Measurements from ENCODE around the gene AOAH. TPM values are rescaled to one million over a fixed set of nuclear protein-coding genes. Genes with fewer than 3 reads are reported as not detected.
"Not testable (repeated sequence)": the region's sequence is repeated elsewhere in the genome, so short reads cannot be mapped to it uniquely, and the experiment has no call there.

AOAH gene
- total RNA-seq, 1 donor from 2014 or later: 2.4 TPM

DNA sequence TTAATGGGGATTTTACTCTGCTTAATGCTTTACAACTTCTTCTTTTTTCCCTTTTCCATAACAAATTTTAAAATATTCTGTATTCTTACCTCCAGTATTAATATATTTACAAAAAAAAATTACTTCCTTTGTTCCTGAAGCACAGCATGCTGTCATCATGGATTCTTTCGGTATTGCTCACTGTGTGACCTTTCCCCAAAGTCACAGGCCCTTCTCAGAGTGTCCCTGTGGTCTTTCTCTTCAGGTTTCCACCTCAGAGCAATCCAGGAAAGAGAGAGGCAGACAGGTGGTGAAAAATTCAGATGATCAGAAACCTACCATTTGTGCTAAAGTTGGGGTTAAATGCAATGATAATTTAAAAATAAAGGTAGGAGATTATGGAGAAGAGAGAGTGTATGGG lies 13.0 kb downstream of the AOAH start:
- POLR2A ChIA-PET: no interaction called here

DNA sequence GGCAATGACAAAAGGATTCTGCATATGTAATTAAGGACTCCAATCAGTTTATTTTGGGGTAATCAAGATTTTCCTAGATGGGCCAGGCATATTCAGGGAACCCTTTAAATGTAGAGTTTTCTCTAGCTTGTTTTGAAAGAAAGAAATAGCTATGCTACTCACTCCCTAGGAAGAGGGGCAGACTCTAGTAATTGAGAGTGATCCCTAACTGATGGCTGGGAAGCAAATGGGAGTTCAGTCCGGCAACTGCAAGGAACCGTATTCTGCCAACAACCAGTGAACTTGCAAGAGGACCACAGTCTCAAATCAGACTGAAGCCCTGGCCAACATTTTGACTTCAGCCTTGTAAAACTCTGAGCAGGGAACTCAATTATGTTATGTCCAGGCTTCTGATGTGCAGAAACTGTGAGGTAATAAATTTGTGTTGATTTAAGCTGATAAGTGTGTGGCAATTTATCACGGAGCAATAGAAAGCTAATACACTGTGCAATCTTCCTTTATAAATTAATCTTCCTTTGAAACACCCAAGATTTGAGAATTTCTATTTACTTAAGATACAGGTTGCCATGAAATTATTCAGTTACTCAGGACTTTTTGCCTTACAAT lies 14.0 kb downstream of the AOAH start:
- ChIA-PET POLR2A (no interaction called here), CTCF (no interaction called here)
- Mint-ChIP-seq H3K27me3 (no peaks in the 10 kb centered on the region), H3K4me3 (no peak overlapping the region), H3K36me3 (ENCODE audit: low read depth) (peaks cover 5% of the 10 kb centered on the region), H3K27ac (no peak overlapping the region), H3K9me3 (peaks cover 8% of the 10 kb centered on the region), H3K4me1 (no peaks in the 10 kb centered on the region)
- DNase-seq (no peak), ATAC-seq (ENCODE audit: low read depth) (no peak)
- TF ChIP-seq, protein P1, sequence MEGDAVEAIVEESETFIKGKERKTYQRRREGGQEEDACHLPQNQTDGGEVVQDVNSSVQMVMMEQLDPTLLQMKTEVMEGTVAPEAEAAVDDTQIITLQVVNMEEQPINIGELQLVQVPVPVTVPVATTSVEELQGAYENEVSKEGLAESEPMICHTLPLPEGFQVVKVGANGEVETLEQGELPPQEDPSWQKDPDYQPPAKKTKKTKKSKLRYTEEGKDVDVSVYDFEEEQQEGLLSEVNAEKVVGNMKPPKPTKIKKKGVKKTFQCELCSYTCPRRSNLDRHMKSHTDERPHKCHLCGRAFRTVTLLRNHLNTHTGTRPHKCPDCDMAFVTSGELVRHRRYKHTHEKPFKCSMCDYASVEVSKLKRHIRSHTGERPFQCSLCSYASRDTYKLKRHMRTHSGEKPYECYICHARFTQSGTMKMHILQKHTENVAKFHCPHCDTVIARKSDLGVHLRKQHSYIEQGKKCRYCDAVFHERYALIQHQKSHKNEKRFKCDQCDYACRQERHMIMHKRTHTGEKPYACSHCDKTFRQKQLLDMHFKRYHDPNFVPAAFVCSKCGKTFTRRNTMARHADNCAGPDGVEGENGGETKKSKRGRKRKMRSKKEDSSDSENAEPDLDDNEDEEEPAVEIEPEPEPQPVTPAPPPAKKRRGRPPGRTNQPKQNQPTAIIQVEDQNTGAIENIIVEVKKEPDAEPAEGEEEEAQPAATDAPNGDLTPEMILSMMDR (IDR thresholded peaks at IDR 0.05): no peak
- intact Hi-C loops (cut with micrococcal nuclease): no loop called here

More for the DNA sequence above, 13.0 kb downstream of the AOAH start:
- Mint-ChIP-seq H3K4me3 (no peak overlapping the region), H3K27me3 (no peaks in the 10 kb centered on the region), H3K9me3 (peaks cover 3% of the 10 kb centered on the region), H3K4me1 (no peaks in the 10 kb centered on the region), H3K27ac (no peak overlapping the region), H3K36me3 (ENCODE audit: low read depth) (peaks cover 3% of the 10 kb centered on the region)
- intact Hi-C loops (cut with micrococcal nuclease): no loop called here
- ATAC-seq (ENCODE audit: low read depth): no peak
- CTCF ChIA-PET: no interaction called here
- DNase-seq: no peak
- TF ChIP-seq, protein P1 (IDR thresholded peaks at IDR 0.05): no peak

DNA sequence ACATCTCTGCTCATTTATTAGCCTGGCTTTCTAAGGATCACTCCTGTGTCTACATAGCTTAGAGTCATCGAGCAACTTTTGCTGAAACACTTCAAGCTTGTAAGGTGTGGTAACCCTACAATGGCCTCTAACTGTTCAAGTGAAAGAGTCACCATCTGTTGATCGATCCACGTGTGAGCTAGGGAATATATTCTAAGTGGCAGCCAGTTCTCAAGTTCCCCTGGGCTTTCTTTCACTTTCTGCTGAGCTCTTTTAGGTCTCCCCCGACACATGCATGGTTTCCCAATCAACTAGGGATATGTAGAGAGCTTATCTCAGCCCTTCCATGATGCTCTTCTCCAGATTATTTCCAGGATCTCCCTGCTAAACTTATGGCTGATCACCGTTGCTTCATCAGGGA lies 15.5 kb downstream of the AOAH start:
- POLR2A ChIA-PET: no interaction called here
- H3K4me1 Mint-ChIP-seq: no peaks in the 10 kb centered on the region
- ATAC-seq (ENCODE audit: low read depth): no peak
- intact Hi-C loops (cut with micrococcal nuclease): no loop called here
- TF ChIP-seq, protein P1 (IDR thresholded peaks at IDR 0.05): no peak
- peaks cover 12% of the 10 kb centered on the region for H3K9me3 Mint-ChIP-seq
- CTCF ChIA-PET: no interaction called here
- peaks cover 9% of the 10 kb centered on the region for H3K36me3 Mint-ChIP-seq (ENCODE audit: low read depth)
- no peak for DNase-seq
- H3K27ac Mint-ChIP-seq: no peak overlapping the region
- no peak overlapping the region for H3K4me3 Mint-ChIP-seq
- peaks cover 5% of the 10 kb centered on the region for H3K27me3 Mint-ChIP-seq

DNA sequence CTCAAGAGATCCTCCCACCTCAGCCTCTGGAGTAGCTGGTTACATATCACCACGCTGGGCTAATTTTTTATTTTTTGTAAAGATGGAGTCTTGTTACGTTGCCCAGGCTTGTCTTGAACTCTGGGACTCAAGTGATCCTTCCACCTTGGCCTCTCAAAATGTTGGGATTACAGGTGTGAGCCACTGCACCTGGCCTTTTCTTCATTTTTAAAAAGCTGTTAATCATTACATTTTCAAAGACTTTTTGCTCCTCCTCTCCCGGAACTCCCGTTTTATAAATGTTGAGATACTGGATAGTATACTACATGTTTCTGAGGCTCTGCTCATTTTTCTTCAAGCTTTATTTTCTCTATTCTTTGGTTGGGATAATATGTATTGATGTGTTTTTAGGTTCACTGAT lies 16.4 kb downstream of the AOAH start:
- intact Hi-C loops (cut with micrococcal nuclease): no loop called here
- ATAC-seq (ENCODE audit: low read depth) (no peak), DNase-seq (no peak)
- peaks cover 5% of the 10 kb centered on the region for H3K27me3 Mint-ChIP-seq
- H3K27ac Mint-ChIP-seq: no peak overlapping the region
- TF ChIP-seq, protein P1 (IDR thresholded peaks at IDR 0.05): no peak
- H3K36me3 Mint-ChIP-seq (ENCODE audit: low read depth): peaks cover 9% of the 10 kb centered on the region
- H3K9me3 Mint-ChIP-seq: peaks cover 12% of the 10 kb centered on the region
- no peak overlapping the region for H3K4me3 Mint-ChIP-seq
- no peaks in the 10 kb centered on the region for H3K4me1 Mint-ChIP-seq
- ChIA-PET CTCF (no interaction called here), POLR2A (no interaction called here)

DNA sequence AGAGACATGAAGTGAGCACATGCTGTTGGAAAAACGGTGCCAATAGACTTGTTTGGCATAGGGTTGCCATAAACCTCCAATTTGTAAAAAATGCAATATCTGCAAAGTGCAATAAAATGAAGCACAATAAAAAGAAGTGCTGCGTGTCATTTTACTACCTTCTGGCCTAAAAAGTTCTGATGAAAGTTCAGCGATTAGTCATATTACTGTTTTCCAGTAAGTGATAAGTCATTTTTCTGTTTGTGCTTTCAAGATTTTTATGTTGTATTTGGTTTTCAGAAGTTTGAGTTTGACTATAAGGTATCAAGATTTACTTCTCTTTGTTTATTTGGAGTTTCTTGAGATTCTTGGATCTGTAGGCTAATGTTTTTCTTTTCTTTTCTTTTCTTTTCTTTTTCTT lies 16.8 kb downstream of the AOAH start:
- DNase-seq (no peak), ATAC-seq (ENCODE audit: low read depth) (no peak)
- intact Hi-C loops (cut with micrococcal nuclease): no loop called here
- H3K27me3 Mint-ChIP-seq: peaks cover 5% of the 10 kb centered on the region
- H3K9me3 Mint-ChIP-seq: peaks cover 12% of the 10 kb centered on the region
- POLR2A ChIA-PET: no interaction called here
- H3K4me1 Mint-ChIP-seq: no peaks in the 10 kb centered on the region
- peaks cover 9% of the 10 kb centered on the region for H3K36me3 Mint-ChIP-seq (ENCODE audit: low read depth)
- no peak overlapping the region for H3K4me3 Mint-ChIP-seq
- TF ChIP-seq, protein P1 (IDR thresholded peaks at IDR 0.05): no peak
- CTCF ChIA-PET: no interaction called here
- H3K27ac Mint-ChIP-seq: no peak overlapping the region

DNA sequence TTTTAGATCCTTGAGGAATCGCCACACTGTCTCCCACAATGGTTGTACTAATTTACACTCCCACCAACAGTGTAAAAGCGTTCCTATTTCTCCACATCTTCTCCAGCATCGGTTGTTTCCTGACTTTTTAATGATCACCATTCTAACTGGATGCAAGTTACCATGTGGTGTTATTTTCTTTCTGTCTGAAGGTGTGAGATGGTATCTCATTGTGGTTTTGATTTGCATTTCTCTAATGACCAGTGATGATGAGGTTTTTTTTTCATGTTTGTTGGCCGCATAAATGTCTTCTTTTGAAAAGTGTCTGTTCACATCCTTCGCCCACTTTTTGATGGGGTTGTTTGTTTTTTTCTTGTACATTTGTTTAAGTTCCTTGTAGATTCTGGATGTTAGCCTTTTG lies 20.4 kb downstream of the AOAH start:
- ATAC-seq (ENCODE audit: low read depth); H3K27ac Mint-ChIP-seq; DNase-seq; POLR2A ChIA-PET; H3K4me1 Mint-ChIP-seq; CTCF ChIA-PET; intact Hi-C loops (cut with micrococcal nuclease); H3K27me3 Mint-ChIP-seq; H3K4me3 Mint-ChIP-seq; H3K36me3 Mint-ChIP-seq (ENCODE audit: low read depth): not testable (repeated sequence)
- H3K9me3 Mint-ChIP-seq: peaks cover 12% of the 10 kb centered on the region

Measured in activated B cell treated with CpG ODN at 0.5 μM for 24 hours (primary cell).